Brain microvascular endothelial cell (primary cell): ENCODE measurements around the gene IL5RA.

Experiments
- DNase-seq: peaks from one replicate; pipeline ENCODE4 v3.0.0-alpha.2; 2020
- H3K27ac ChIP-seq: fragments of 250-450 bp; sonication (Bioruptor Pico); 2 replicates; pipeline ENCODE4 v1.5.1; 2020; ENCODE audit warnings: mild to moderate bottlenecking, moderate library complexity
- H3K27me3 ChIP-seq: fragments of 250-450 bp; sonication (Bioruptor Pico); replicated peaks from 2 replicates; pipeline ENCODE4 v1.5.1; 2020; ENCODE audit warnings: mild to moderate bottlenecking
- H3K36me3 ChIP-seq: fragments of 250-450 bp; sonication (Bioruptor Pico); replicated peaks from 2 replicates; pipeline ENCODE4 v1.5.1; 2020; ENCODE audit warnings: mild to moderate bottlenecking
- H3K4me3 ChIP-seq: 2 replicates; pipeline ENCODE4 v1.5.1; 2011; ENCODE audit warnings: low read depth, mild to moderate bottlenecking, control low read depth, low read length, moderate library complexity
- CTCF ChIP-seq: IDR thresholded peaks from 2 replicates; pipeline ENCODE4 v1.5.1; 2011; ENCODE audit warnings: low read depth, mild to moderate bottlenecking, moderate library complexity, low read length, control low read depth, inconsistent platforms; ENCODE audit errors: missing control alignments
- in situ Hi-C: cut with HindIII; loops from 2 replicates; pipeline ENCODE4 v1.10.0; 2017; ENCODE audit warnings: low sequenced_read_pairs, low pct_ligation_motif_present

The IL5RA gene

GRCh38 chr3:3113042-3113709 lies 3.0 kb upstream of the IL5RA start:
- DNase-seq: no peak
- TF ChIP-seq CTCF: no peak
- H3K36me3 ChIP-seq: no peaks in the 10 kb centered on the region
- H3K27me3 ChIP-seq: no peaks in the 10 kb centered on the region
- in situ Hi-C loops: no loop called here
- H3K4me3 ChIP-seq: no peak overlapping the region
- no peak overlapping the region for H3K27ac ChIP-seq

- TF ChIP-seq CTCF: no peak
- Histone ChIP-seq H3K27me3 (no peaks in the 10 kb centered on the region), H3K27ac (no peak overlapping the region), H3K4me3 (no peak overlapping the region), H3K36me3 (no peaks in the 10 kb centered on the region)
- DNase-seq: no peak
- in situ Hi-C loops: no loop called here
Measured at GRCh38 chr3:3110749-3111361, 681 bp upstream of the IL5RA start.

- H3K27me3 ChIP-seq: no peaks in the 10 kb centered on the region
- H3K36me3 ChIP-seq: no peaks in the 10 kb centered on the region
- DNase-seq: no peak
- no peak overlapping the region for H3K27ac ChIP-seq
- no peak overlapping the region for H3K4me3 ChIP-seq
- TF ChIP-seq CTCF: no peak
- in situ Hi-C loops: no loop called here
Measured at GRCh38 chr3:3109407-3110298, 521 bp downstream of the IL5RA start.

- no peak overlapping the region for H3K27ac ChIP-seq
- no peak for TF ChIP-seq CTCF
- H3K36me3 ChIP-seq: no peaks in the 10 kb centered on the region
- DNase-seq: no peak
- in situ Hi-C loops: no loop called here
- H3K4me3 ChIP-seq: no peak overlapping the region
- H3K27me3 ChIP-seq: no peaks in the 10 kb centered on the region
Measured at GRCh38 chr3:3107858-3108257, 2.3 kb downstream of the IL5RA start.

GRCh38 chr3:3107181-3107580 lies 3.0 kb downstream of the IL5RA start:
- Histone ChIP-seq H3K4me3 (no peak overlapping the region), H3K27me3 (no peaks in the 10 kb centered on the region), H3K27ac (no peak overlapping the region), H3K36me3 (no peaks in the 10 kb centered on the region)
- no peak for TF ChIP-seq CTCF
- in situ Hi-C loops: no loop called here
- no peak for DNase-seq
